Activated T-cell treated with anti-CD3 and anti-CD28 coated beads for 4 hours (primary cell): Measurements from ENCODE around the gene PDE9A.
"Not testable (repeated sequence)": the region's sequence is repeated elsewhere in the genome, so short reads cannot be mapped to it uniquely, and the experiment has no call there.

Experiments
- DNase-seq: peaks from one replicate; pipeline ENCODE4 v3.0.0-alpha.2; 2020

The PDE9A gene

GRCh38 chr21:42692688-42693087, 39.3 kb downstream of the PDE9A start:
- no peak for DNase-seq

GRCh38 chr21:42694751-42695696, 41.6 kb downstream of the PDE9A start:
- DNase-seq: no peak

- no peak for DNase-seq
These were observed 42.4 kb downstream of the PDE9A start for GRCh38 chr21:42695697-42696380.

GRCh38 chr21:42696501-42697040, 43.1 kb downstream of the PDE9A start:
- DNase-seq: no peak

GRCh38 chr21:42698733-42699132, 45.3 kb downstream of the PDE9A start:
- DNase-seq: no peak

GRCh38 chr21:42699196-42699595, 45.8 kb downstream of the PDE9A start:
- no peak for DNase-seq

GRCh38 chr21:42701706-42702456, 48.5 kb downstream of the PDE9A start:
- DNase-seq: no peak

- no peak for DNase-seq
These were observed 49.3 kb downstream of the PDE9A start for GRCh38 chr21:42702720-42703119.

GRCh38 chr21:42703136-42703908, 49.9 kb downstream of the PDE9A start:
- DNase-seq: no peak

GRCh38 chr21:42703965-42704364, 50.5 kb downstream of the PDE9A start:
- DNase-seq: no peak

- DNase-seq: no peak
These were observed 51.4 kb downstream of the PDE9A start for GRCh38 chr21:42704861-42705260.

- no peak for DNase-seq
These were observed 51.9 kb downstream of the PDE9A start for GRCh38 chr21:42705346-42705745.

- no peak for DNase-seq
These were observed 52.4 kb downstream of the PDE9A start for GRCh38 chr21:42705746-42706374.

- DNase-seq: no peak
These were observed 53.3 kb downstream of the PDE9A start for GRCh38 chr21:42706765-42707164.

GRCh38 chr21:42707207-42707830, 53.9 kb downstream of the PDE9A start:
- no peak for DNase-seq

- no peak for DNase-seq
These were observed 54.7 kb downstream of the PDE9A start for GRCh38 chr21:42708107-42708506.

GRCh38 chr21:42708916-42709315, 55.5 kb downstream of the PDE9A start:
- DNase-seq: not testable (repeated sequence)

GRCh38 chr21:42711667-42712066, 58.2 kb downstream of the PDE9A start:
- DNase-seq: no peak

- DNase-seq: not testable (repeated sequence)
These were observed 62.0 kb downstream of the PDE9A start for GRCh38 chr21:42715427-42715826.

GRCh38 chr21:42716074-42716473, 62.7 kb downstream of the PDE9A start:
- DNase-seq: no peak

GRCh38 chr21:42720484-42720883, 67.1 kb downstream of the PDE9A start:
- not testable (repeated sequence) for DNase-seq
